Measurements from ENCODE around the gene ADCY5.
"Not testable (repeated sequence)": the region's sequence is repeated elsewhere in the genome, so short reads cannot be mapped to it uniquely, and the experiment has no call there.

ADCY5 gene

GRCh38 chr3:123256256-123256655 lies 192.6 kb downstream of the ADCY5 start:
- no peak for DNase-seq (ENCODE audit: low spot score)

DNA sequence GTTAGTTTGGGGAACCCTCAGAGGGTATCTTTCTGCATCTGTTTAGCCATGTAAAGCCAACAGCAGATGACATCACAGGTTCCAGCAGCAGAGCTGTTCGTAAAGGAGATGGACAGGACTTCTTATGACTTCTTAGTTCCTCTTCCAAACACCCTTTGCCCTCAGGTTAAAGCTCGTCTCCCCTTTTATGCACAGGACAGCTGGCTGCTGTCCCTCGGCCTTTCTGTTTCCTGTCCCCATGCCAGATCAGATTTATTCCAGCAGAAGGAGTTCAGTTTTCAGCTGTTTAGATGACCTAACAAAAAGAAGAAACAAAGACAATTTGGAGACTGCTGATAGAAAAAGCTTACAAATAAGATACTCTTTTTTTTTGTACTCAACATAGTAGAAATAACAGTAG lies 202.0 kb downstream of the ADCY5 start:
- DNase-seq (ENCODE audit: low spot score), result no peak

GRCh38 chr3:123244128-123244527 lies 204.8 kb downstream of the ADCY5 start:
- no peak for DNase-seq (ENCODE audit: low spot score)

DNA sequence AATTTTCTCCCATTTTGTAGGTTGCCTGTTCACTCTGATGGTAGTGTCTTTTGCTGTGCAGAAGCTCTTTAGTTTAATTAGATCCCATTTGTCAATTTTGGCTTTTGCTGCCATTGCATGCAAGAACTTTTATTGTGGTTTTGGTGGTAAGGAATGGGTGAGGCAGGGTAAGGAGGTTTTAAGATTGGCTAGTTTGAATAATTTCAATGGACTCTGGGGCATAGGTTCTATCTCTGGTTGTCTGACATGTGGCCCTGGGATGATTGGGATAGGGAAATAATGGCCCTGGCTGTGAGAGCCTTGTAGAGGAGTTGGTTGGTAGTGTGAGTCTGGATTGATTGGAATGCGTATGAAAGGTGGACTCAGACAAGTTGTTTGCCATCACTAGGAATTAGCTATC lies 209.1 kb downstream of the ADCY5 start:
- no peak for DNase-seq (ENCODE audit: low spot score)

DNA sequence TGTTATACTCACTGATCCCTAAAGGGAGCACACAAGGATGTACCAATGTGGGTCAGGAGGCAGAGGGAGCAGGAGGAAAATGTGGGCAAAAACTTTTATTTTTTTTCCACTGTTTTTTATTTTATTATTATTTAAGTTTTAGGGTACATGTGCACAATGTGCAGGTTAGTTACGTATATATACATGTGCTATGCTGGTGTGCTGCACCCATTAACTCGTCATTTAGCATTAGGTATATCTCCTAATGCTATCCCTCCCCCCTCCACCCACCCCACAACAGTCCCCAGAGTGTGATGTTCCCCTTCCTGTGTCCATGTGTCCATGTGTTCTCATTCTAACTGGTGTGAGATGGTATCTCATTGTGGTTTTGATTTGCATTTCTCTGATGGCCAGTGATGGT lies 209.7 kb downstream of the ADCY5 start:
- DNase-seq (ENCODE audit: low spot score), result not testable (repeated sequence)

- no peak for DNase-seq (ENCODE audit: low spot score)
Measured at GRCh38 chr3:123236902-123237301, 212.0 kb downstream of the ADCY5 start.
